Gastrocnemius medialis (tissue), 4 donors: ENCODE data around the gene ALMS1. TPM values are rescaled to one million over a fixed set of nuclear protein-coding genes. Genes with fewer than 3 reads are reported as not detected.
"Not testable (repeated sequence)": the region's sequence is repeated elsewhere in the genome, so short reads cannot be mapped to it uniquely, and the experiment has no call there.

Source experiments
- ATAC-seq, 2 donors: fragments of 150-250 bp; one replicate each; pipeline ENCODE4 v1.9.1; 2016
- DNase-seq, 2 donors: peaks; one replicate each; pipeline ENCODE4 v3.0.0-alpha.2; 2019
- H3K27ac ChIP-seq, 4 donors: fragments of 200-600 bp; sonication (generic); 1 replicate in 1 of 4; 2 replicates in 3 of 4; pipeline ENCODE4 v1.5.1; 2016 to 2018; ENCODE audit warnings: mild to moderate bottlenecking in 2 of 4, moderate library complexity in 1 of 4
- H3K27me3 ChIP-seq, 3 donors: fragments of 200-600 bp; sonication (generic) in 2 of 3; 1 replicate in 1 of 3; 2 replicates in 2 of 3; pipeline versions ENCODE4 v1.5.1 to v1.6.0; 2016 to 2019; ENCODE audit warnings: mild to moderate bottlenecking in 1 of 3, moderate library complexity in 1 of 3
- H3K36me3 ChIP-seq, 2 donors: fragments of 200-600 bp; sonication (generic) in 1 of 2; one replicate each; pipeline ENCODE4 v1.5.1; 2017 to 2018
- H3K4me1 ChIP-seq, 2 donors: fragments of 200-600 bp; sonication (generic) in 1 of 2; one replicate each; pipeline ENCODE4 v1.5.1; 2016 to 2017; ENCODE audit warnings: mild to moderate bottlenecking in 2 of 2
- H3K4me3 ChIP-seq, 4 donors: fragments of 200-600 bp; sonication (generic) in 3 of 4; 1 replicate in 1 of 4; 2 replicates in 3 of 4; pipeline ENCODE4 v1.5.1; 2016 to 2019; ENCODE audit warnings: mild to moderate bottlenecking in 2 of 4
- H3K9me3 ChIP-seq, 3 donors: fragments of 200-600 bp; sonication (generic) in 2 of 3; 1 replicate in 1 of 3; 2 replicates in 2 of 3; pipeline ENCODE4 v1.5.1; 2016 to 2019
- CTCF ChIP-seq, 5 experiments: fragments of 450-650 bp in 3 of 5; fragments of 200-600 bp in 2 of 5; sonication (generic) in 2 of 5; IDR thresholded peaks in 4 of 5; conservative IDR thresholded peaks in 1 of 5; 1 replicate in 4 of 5; 2 replicates in 1 of 5; pipeline ENCODE4 v1.5.1; 2016 to 2019; ENCODE audit warnings: antibody characterized with exemption in 5 of 5, mild to moderate bottlenecking in 3 of 5, moderate library complexity in 3 of 5
- POLR2A ChIP-seq, 2 donors: fragments of 450-650 bp; IDR thresholded peaks; one replicate each; pipeline ENCODE4 v1.6.1; 2017; ENCODE audit warnings: antibody characterized with exemption in 2 of 2, mild to moderate bottlenecking in 2 of 2, moderate library complexity in 2 of 2
- in situ Hi-C, 4 donors: fragments of 200-750 bp; cut with MboI; loops; one replicate each; pipeline versions ENCODE4 v1.15.0 to v1.8.0; 2017; ENCODE audit warnings: low sequenced_read_pairs in 4 of 4
- intact Hi-C: fragments of 100-400 bp; cut with DNase I; formaldehyde crosslinking; loops from one replicate; pipeline ENCODE4 v1.15.1; 2023; ENCODE audit warnings: low total_unique reads
- total RNA-seq, 4 donors: library from RNA; depleted of rRNA; stranded (reverse); fragments of >200 nt; gene quantifications; one replicate each; pipeline versions ENCODE4 v1.1.0 to v1.2.3, GENCODE V29; 2016

The ALMS1 gene
- total RNA-seq, 4 donors from 2014 or later = 10.0 to 18.1 (median 13.9) TPM

DNA sequence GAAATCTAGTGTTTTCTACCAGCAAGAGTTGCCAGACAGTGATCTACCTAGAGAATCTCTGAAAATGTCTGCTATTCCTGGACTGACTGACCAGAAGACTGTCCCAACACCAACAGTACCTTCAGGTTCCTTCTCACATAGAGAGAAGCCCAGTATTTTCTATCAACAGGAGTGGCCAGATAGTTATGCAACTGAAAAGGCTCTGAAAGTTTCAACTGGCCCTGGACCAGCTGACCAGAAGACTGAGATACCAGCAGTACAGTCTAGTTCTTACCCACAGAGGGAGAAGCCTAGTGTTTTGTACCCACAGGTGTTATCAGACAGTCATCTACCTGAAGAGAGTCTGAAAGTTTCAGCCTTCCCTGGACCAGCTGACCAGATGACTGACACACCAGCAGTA, 63.8 kb downstream of the ALMS1 start:
- Histone ChIP-seq H3K4me3 (no peak overlapping the region), H3K9me3 (no peaks in the 10 kb centered on the region), H3K36me3 (peaks cover 6 to 33% of the 10 kb centered on the region in 2 donors), H3K27me3 (no peaks in the 10 kb centered on the region), H3K27ac (no peak overlapping the region), H3K4me1 (no peaks in the 10 kb centered on the region)
- ATAC-seq (no peak), DNase-seq (no peak)
- intact Hi-C loops (no loop called here), in situ Hi-C loops (no loop called here)
- TF ChIP-seq POLR2A (IDR thresholded peaks at IDR 0.05) = no peak
- TF ChIP-seq CTCF (IDR thresholded peaks at IDR 0.05 in 4 of 5, conservative IDR thresholded peaks at IDR 0.05 in 1 of 5) = no peak

GRCh38 chr2:73451263-73451972, 65.8 kb downstream of the ALMS1 start:
- no peaks in the 10 kb centered on the region for H3K9me3 ChIP-seq
- no peaks in the 10 kb centered on the region for H3K27me3 ChIP-seq
- DNase-seq (no peak), ATAC-seq (no peak)
- in situ Hi-C loops = no loop called here
- H3K27ac ChIP-seq = no peak overlapping the region
- H3K4me3 ChIP-seq = no peak overlapping the region
- no peak for TF ChIP-seq POLR2A (IDR thresholded peaks at IDR 0.05)
- H3K4me1 ChIP-seq = no peaks in the 10 kb centered on the region
- peaks cover 6 to 49% of the 10 kb centered on the region in 2 donors for H3K36me3 ChIP-seq
- intact Hi-C loops = no loop called here

DNA sequence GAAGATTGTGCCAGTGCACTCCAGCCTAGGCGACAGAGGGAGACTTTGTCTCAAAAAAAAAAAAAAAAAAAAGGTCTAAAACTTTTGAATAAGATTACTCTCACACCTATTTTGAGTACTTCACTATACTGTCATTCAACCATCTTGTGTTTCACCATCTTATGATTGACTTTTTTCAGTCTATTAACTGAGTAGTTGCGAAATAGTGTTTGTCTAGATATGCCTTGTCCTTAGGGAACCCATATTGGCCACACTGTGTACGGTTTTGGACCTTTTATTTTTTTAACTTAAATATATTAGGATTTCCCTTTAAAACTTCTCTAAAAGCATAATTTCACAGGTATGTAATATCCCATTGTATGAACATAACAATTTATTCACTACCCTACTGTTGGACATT, 72.3 kb downstream of the ALMS1 start:
- Histone ChIP-seq H3K36me3 (peaks cover 0 to 40% of the 10 kb centered on the region in 2 donors), H3K4me1 (no peaks in the 10 kb centered on the region), H3K9me3 (no peaks in the 10 kb centered on the region), H3K4me3 (no peak overlapping the region), H3K27me3 (no peaks in the 10 kb centered on the region), H3K27ac (no peak overlapping the region)
- in situ Hi-C loops = no loop called here
- ATAC-seq = no peak
- intact Hi-C loops = no loop called here
- DNase-seq = no peak
- TF ChIP-seq CTCF (IDR thresholded peaks at IDR 0.05 in 4 of 5, conservative IDR thresholded peaks at IDR 0.05 in 1 of 5) = no peak
- TF ChIP-seq POLR2A (IDR thresholded peaks at IDR 0.05) = no peak

DNA sequence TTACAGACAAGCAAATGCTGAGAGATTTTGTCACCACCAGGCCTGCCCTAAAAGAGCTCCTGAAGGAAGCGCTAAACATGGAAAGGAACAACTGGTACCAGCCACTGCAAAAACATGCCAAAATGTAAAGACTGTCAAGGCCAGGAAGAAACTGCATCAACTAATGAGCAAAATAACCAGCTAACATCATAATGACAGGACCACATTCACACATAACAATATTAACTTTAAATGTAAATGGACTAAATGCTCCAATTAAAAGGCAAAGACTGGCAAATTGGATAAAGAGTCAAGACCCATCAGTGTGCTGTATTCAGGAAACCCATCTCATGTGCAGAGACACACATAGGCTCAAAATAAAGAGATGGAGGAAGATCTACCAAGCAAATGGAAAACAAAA, 76.8 kb downstream of the ALMS1 start:
- H3K9me3 ChIP-seq, in situ Hi-C loops: not testable (repeated sequence)
- H3K36me3 ChIP-seq = peaks cover 0 to 14% of the 10 kb centered on the region in 2 donors

GRCh38 chr2:73468376-73468775, 82.7 kb downstream of the ALMS1 start:
- H3K36me3 ChIP-seq = no peaks in the 10 kb centered on the region
- intact Hi-C loops = no loop called here
- ATAC-seq = no peak
- no peaks in the 10 kb centered on the region for H3K4me1 ChIP-seq
- H3K4me3 ChIP-seq = no peak overlapping the region
- no peak for DNase-seq
- TF ChIP-seq CTCF (IDR thresholded peaks at IDR 0.05 in 4 of 5, conservative IDR thresholded peaks at IDR 0.05 in 1 of 5) (no peak), POLR2A (IDR thresholded peaks at IDR 0.05) (no peak)
- H3K9me3 ChIP-seq = no peaks in the 10 kb centered on the region
- no peaks in the 10 kb centered on the region for H3K27me3 ChIP-seq
- no peak overlapping the region for H3K27ac ChIP-seq
- in situ Hi-C loops = no loop called here

More for the DNA sequence above, 76.8 kb downstream of the ALMS1 start:
- H3K4me1 ChIP-seq, intact Hi-C loops, H3K27me3 ChIP-seq, H3K27ac ChIP-seq, H3K4me3 ChIP-seq, ATAC-seq, DNase-seq: not testable (repeated sequence)

- not testable (repeated sequence) for H3K27me3 ChIP-seq
Observed at GRCh38 chr2:73483874-73484273, 98.2 kb downstream of the ALMS1 start.

More at GRCh38 chr2:73483874-73484273, 98.2 kb downstream of the ALMS1 start:
- H3K36me3 ChIP-seq, DNase-seq, H3K27ac ChIP-seq, ATAC-seq, H3K4me1 ChIP-seq, intact Hi-C loops, in situ Hi-C loops, H3K9me3 ChIP-seq, H3K4me3 ChIP-seq: not testable (repeated sequence)
